GM18507 (cell line): ENCODE results near the gene IL1RAPL2.
"Not testable (repeated sequence)": the region's sequence is repeated elsewhere in the genome, so short reads cannot be mapped to it uniquely, and the experiment has no call there.

Source experiments
- DNase-seq: peaks from one replicate; pipeline ENCODE4 v3.0.0; 2011; ENCODE audit warnings: low read depth; ENCODE audit not compliant: insufficient read length; ENCODE audit errors: extremely low spot score
- FAIRE-seq: peaks from 2 replicates; lab custom pipeline; 2011; peaks lifted over from hg19 to GRCh38; lab: Jason Lieb, UNC

Gene IL1RAPL2

GRCh38 chrX:104668550-104668949, 102.6 kb downstream of the IL1RAPL2 start:
- FAIRE-seq (no peak), DNase-seq (no peak)

GRCh38 chrX:104669063-104669462, 103.1 kb downstream of the IL1RAPL2 start:
- FAIRE-seq (no peak), DNase-seq (no peak)

- DNase-seq (no peak), FAIRE-seq (no peak)
Measured at GRCh38 chrX:104670051-104670450, 104.1 kb downstream of the IL1RAPL2 start.

GRCh38 chrX:104677517-104677916, 111.5 kb downstream of the IL1RAPL2 start:
- not testable (repeated sequence) for DNase-seq

GRCh38 chrX:104679175-104679574, 113.2 kb downstream of the IL1RAPL2 start:
- FAIRE-seq: no peak
- DNase-seq: no peak

More at GRCh38 chrX:104677517-104677916, 111.5 kb downstream of the IL1RAPL2 start:
- FAIRE-seq: not testable (repeated sequence)

- FAIRE-seq (no peak), DNase-seq (no peak)
Measured at GRCh38 chrX:104681214-104681613, 115.2 kb downstream of the IL1RAPL2 start.

GRCh38 chrX:104684077-104684476, 118.1 kb downstream of the IL1RAPL2 start:
- FAIRE-seq: no peak
- no peak for DNase-seq

GRCh38 chrX:104695593-104695992, 129.6 kb downstream of the IL1RAPL2 start:
- DNase-seq: no peak
- no peak for FAIRE-seq

- DNase-seq (no peak), FAIRE-seq (no peak)
Measured at GRCh38 chrX:104696667-104697066, 130.7 kb downstream of the IL1RAPL2 start.

GRCh38 chrX:104697294-104697693, 131.3 kb downstream of the IL1RAPL2 start:
- FAIRE-seq (peak; percentile 62), DNase-seq (no peak)

GRCh38 chrX:104707042-104707441, 141.0 kb downstream of the IL1RAPL2 start:
- FAIRE-seq (no peak), DNase-seq (no peak)

GRCh38 chrX:104707572-104707971, 141.6 kb downstream of the IL1RAPL2 start:
- no peak for DNase-seq
- FAIRE-seq: no peak

- FAIRE-seq: no peak
- DNase-seq: no peak
Measured at GRCh38 chrX:104712515-104712914, 146.5 kb downstream of the IL1RAPL2 start.

- DNase-seq (no peak), FAIRE-seq (no peak)
Measured at GRCh38 chrX:104721854-104722253, 155.9 kb downstream of the IL1RAPL2 start.

GRCh38 chrX:104728456-104728855, 162.5 kb downstream of the IL1RAPL2 start:
- DNase-seq (no peak), FAIRE-seq (no peak)

GRCh38 chrX:104742355-104742754, 176.4 kb downstream of the IL1RAPL2 start:
- no peak for FAIRE-seq
- no peak for DNase-seq

- FAIRE-seq: no peak
- DNase-seq: no peak
Measured at GRCh38 chrX:104745152-104745551, 179.2 kb downstream of the IL1RAPL2 start.

- FAIRE-seq: no peak
- DNase-seq: no peak
Measured at GRCh38 chrX:104749951-104750610, 184.1 kb downstream of the IL1RAPL2 start.

- FAIRE-seq (no peak), DNase-seq (no peak)
Measured at GRCh38 chrX:104762641-104763040, 196.6 kb downstream of the IL1RAPL2 start.

GRCh38 chrX:104789784-104790183, 223.8 kb downstream of the IL1RAPL2 start:
- DNase-seq (no peak), FAIRE-seq (no peak)

GRCh38 chrX:104795804-104796203, 229.8 kb downstream of the IL1RAPL2 start:
- DNase-seq (no peak), FAIRE-seq (no peak)

- DNase-seq (no peak), FAIRE-seq (no peak)
Measured at GRCh38 chrX:104803219-104803618, 237.2 kb downstream of the IL1RAPL2 start.
